HL-60/S4 treated with phorbol 12-myristate 13-acetate at 8.2 ng/mL for 4 days and 3 days (cell line): Measurements from ENCODE around the gene UTP18.
"Not testable (repeated sequence)": the region's sequence is repeated elsewhere in the genome, so short reads cannot be mapped to it uniquely, and the experiment has no call there.

ENCODE experiments used
- in situ Hi-C: fragments of 300-500 bp; cut with MboI; formaldehyde crosslinking; loops from 2 replicates; pipeline ENCODE4 v1.15.0; 2022; ENCODE audit warnings: low sequenced_read_pairs

UTP18 gene

GRCh38 chr17:51330861-51331503, 70.6 kb downstream of the UTP18 start:
- in situ Hi-C loops, result not testable (repeated sequence)

- in situ Hi-C loops, result no loop called here
These were observed 74.8 kb downstream of the UTP18 start for GRCh38 chr17:51335006-51335590.

GRCh38 chr17:51335883-51336822, 75.8 kb downstream of the UTP18 start:
- in situ Hi-C loops, result no loop called here

GRCh38 chr17:51341457-51341856, 81.1 kb downstream of the UTP18 start:
- in situ Hi-C loops, result no loop called here

GRCh38 chr17:51342257-51342656, 81.9 kb downstream of the UTP18 start:
- in situ Hi-C loops, result no loop called here

- in situ Hi-C loops, result no loop called here
These were observed 84.2 kb downstream of the UTP18 start for GRCh38 chr17:51344532-51344931.

- in situ Hi-C loops, result no loop called here
These were observed 86.1 kb downstream of the UTP18 start for GRCh38 chr17:51346218-51346982.
